Keratinocyte (primary cell): ENCODE measurements around the gene LPO.

Source experiments
- CTCF ChIP-seq, 3 experiments: IDR thresholded peaks in 1 of 3; conservative IDR thresholded peaks in 1 of 3; optimal IDR thresholded peaks in 1 of 3; 2 replicates in 2 of 3; 3 replicates in 1 of 3; pipeline versions ENCODE3 to v1.5.1; 2011; ENCODE audit warnings: low read length in 3 of 3, mild to moderate bottlenecking in 3 of 3, moderate library complexity in 2 of 3, control low read depth in 1 of 3, inconsistent platforms in 1 of 3; ENCODE audit not compliant: insufficient read depth in 2 of 3; ENCODE audit errors: extremely low read depth in 1 of 3
- EZH2 ChIP-seq: IDR thresholded peaks from one replicate; pipeline ENCODE4 v1.6.1; 2012; ENCODE audit warnings: inconsistent platforms, mild to moderate bottlenecking, low read length, moderate library complexity

- no peak for TF ChIP-seq CTCF (optimal IDR thresholded peaks at IDR 0.05 in 1 of 3, IDR thresholded peaks at IDR 0.05 in 1 of 3, conservative IDR thresholded peaks at IDR 0.05 in 1 of 3; ENCODE audit: extremely low read depth in 1 of 3, insufficient read depth in 2 of 3, low read length in 3 of 3)
- no peak for TF ChIP-seq EZH2
These were observed 62.0 kb downstream of the LPO start for GRCh38 chr17:58300336-58300735.
